Limb (tissue), 2 donors: ENCODE results near the gene TTLL8.

ENCODE experiments used
- DNase-seq, 2 donors: peaks; one replicate each; pipeline ENCODE4 v3.0.0-alpha.2; 2016; ENCODE audit errors: extremely low spot score in 2 of 2

TTLL8 gene

DNA sequence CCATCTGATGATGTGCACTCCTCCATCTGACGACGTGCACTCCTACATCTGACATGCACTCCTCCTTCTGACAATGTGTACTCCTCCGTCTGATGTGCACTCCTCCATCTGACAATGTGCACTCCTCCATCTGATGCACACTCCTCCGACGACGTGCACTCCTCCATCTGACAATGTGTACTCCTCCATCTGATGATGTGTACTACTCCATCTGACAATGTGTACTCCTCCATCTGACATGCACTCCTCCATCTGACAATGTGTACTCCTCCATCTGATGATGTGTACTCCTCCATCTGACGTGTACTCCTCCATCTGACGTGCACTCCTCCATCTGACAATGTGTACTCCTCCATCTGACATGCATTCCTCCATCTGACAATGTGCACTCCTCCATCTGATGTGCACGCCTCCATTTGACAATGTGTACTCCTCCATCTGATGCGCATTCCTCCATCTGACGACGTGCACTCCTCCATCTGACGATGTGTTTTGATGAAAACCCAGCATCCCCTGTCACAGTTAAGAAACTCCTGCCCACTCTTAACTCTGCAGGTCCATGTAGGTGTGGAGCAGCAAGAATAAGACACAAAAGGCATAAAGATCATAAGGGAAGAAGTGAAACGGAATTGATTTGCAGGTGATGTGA is 35.8 kb downstream of the TTLL8 start:
- no peak for DNase-seq

DNA sequence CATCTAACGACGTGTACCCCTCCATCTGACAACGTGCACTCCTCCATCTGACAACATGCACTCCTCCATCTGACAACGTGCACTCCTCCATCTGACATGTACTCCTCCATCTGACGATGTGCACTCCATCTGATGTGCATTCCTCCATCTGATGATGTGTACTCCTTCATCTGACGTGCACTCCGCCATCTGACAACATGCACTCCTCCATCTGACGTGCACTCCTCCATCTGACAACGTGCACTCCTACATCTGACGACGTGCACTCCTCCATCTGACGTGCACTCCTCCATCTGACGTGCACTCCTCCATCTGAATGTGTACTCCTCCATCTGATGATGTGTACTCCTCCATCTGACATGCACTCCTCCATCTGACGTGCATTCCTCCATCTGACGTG is 37.5 kb downstream of the TTLL8 start:
- DNase-seq: no peak

DNA sequence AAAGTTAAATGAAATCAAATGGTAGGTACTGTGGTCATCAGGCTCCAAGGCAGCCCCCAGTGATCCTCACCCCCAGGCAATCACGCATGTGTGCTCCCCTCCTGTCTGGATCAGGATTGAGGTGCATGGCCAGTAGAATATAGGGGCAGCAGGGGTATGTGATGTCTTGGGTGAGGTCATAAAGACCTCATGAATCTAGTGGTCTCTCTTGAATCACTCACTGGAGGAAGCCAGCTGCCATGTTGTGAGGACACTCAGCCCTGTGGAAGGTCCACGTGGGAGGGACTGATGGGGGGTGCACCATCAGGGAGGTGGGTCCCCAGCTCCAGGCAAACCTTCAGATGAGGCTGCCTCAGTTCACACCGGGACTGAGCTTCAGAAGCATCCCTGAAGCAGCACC is 38.8 kb downstream of the TTLL8 start:
- DNase-seq: no peak

DNA sequence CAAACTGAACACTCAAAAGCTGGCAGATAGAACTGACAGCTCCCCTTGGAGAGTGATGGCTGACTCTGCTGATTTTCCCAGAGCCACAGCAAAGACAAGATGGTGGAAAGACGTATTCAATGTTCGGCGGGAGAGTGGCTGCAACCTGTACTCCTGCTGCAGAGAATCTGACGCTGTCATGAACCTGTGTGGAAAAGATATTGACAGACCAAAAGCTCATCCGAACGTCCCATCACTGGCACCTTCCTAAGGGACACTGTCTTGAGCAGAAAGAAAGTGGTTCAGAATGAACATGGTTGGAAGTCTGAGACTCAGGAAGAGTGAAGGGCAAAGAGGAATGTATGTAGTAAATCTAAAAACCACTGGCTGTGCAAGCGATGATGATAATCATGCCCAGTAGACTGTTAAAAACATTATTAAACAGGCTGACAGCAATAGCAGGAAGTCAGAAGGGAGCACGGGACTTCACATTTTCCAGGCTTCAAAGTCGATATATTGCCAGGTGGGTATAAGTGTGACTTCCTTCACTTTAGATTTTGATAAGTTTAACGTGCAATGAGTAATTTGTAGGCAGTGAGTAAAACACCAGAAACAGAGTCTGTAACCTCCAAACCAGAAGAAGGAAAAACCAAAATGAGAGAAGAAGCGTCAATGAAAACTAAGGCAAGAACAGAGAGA is 39.4 kb downstream of the TTLL8 start:
- DNase-seq: no peak

DNA sequence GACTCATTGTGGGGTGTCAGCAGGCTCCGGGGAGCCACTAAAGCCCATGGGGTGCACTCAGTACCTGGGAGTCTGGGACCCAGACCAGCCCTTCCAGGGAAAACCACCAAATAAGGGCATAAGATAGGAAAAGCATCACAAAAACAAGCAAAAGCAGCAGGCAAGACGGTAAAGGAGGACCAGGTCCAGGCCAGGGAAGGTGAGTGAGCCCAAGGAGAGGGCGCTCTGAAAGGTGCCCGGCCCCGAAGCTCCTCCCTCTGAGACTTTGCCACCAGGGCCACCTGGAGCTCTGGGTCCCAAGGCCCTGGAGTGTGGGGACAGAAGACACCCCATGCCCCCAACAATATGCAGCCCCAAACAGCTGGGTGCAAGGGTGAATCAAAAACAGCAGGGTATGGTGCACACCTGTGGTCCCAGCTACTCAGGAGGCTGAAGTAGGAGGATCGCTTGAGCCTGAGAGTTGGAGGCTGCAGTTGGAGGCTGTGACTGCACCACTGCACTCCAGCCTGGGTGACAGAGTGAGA is 40.3 kb downstream of the TTLL8 start:
- no peak for DNase-seq

DNA sequence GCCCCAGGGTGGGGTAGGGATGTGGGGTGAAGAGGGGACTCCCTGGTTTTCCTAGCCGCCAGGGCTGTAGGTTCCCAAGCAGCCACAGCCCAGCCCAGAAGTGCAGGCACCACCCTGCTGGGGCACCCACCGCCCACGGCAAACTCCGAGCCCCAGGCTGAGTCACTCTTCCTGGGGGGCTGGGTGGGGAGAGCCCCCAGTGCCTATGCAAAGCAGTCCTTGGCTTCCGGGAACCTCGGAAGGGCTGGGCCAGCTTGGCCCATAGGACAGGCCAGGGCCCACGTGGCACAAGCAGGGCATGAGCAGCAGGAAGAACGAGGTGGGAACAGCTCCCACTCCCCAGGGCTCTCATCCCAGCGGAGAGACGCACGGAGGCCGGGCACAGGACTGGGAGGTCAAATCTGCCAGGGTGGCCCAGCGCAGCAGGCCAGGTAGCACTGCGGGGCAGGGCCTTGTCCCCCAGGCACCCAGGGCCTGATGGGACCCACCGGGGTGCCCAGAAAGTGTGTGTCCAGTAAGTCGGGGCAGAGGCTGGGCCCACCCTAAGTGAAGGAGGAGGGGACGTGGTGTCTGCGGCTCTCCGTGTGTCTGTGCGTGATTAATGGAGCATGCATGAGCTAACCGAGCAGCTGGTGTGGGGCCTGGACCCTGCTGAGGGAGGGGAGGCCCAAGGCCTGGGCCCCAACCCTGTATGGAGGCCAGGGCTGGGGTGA is 41.0 kb downstream of the TTLL8 start:
- DNase-seq: no peak

DNA sequence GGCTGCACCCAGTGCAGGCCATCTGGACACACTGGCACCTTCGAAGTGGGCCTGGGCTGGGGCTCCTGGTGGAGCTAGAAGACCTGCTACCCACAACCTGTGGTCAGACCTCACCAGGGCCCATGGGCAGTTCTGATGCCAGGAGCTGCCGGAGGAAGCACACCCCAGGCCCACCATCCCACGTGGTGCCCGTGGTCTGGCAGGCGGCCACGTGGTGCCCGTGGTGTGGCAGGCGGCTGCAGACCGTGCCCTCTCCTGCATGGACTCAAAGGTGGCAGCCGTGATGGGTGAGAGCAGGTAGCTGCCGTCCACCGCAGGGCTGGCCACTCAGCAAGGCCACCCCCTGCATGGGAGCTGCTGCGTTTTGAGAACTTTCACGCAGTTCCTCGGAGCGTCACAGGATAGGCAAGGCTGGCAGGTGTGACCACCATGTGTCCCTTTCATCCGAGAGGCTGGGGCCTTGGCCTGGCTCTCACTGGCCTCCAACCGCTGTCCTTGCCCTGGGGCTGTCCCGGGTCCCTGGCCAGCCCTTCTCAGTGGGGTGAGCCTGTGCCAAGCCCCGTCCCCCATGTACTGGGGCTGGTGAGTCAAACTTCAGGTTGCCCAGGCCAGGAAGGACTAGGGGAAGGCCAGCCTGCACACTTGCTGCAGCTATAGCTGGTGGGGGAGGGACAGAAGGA is 41.6 kb downstream of the TTLL8 start:
- DNase-seq: no peak

DNA sequence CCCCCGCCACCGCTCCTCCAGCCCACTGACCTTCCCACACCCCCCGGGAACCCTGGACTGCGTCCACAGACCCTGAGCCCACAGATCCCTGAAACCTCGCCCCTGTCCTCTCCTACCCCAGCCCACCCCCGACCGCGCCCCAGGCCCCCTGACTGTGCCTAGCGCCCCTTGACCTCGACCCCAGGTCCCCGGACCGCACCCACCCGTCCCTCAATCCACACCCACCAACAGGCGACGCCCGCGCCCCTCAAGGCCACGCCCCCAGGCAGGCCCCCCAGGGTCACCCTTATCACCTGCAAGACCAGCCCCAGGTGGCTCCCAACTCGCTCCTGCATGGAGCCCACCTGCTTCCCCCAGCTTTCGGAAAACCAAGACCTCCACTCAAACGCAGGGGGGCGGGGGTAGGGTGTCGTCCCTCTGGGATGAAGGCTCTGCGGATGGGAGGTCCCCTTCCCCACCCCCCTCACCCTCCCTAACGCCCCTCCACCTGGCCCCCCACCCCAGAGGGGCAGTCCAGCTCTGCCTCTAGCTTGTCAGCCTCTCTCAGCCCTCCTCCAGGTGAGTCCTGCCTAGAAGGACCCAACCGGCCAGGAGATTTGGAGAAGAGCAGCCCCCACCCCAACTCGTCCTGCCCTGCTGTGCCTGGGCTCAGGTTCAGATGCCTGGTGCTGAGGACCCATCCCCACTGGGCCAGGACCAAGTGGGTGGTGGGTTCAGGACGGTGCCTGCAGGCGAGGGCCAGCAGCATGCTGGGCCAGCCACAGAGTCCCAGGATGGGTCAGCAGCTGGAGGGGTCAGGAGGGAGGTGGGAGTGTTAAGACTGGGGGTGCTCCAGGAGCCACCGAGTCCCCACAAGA is 42.4 kb downstream of the TTLL8 start:
- peak in 1 of 2 donors; percentile 26 for DNase-seq

DNA sequence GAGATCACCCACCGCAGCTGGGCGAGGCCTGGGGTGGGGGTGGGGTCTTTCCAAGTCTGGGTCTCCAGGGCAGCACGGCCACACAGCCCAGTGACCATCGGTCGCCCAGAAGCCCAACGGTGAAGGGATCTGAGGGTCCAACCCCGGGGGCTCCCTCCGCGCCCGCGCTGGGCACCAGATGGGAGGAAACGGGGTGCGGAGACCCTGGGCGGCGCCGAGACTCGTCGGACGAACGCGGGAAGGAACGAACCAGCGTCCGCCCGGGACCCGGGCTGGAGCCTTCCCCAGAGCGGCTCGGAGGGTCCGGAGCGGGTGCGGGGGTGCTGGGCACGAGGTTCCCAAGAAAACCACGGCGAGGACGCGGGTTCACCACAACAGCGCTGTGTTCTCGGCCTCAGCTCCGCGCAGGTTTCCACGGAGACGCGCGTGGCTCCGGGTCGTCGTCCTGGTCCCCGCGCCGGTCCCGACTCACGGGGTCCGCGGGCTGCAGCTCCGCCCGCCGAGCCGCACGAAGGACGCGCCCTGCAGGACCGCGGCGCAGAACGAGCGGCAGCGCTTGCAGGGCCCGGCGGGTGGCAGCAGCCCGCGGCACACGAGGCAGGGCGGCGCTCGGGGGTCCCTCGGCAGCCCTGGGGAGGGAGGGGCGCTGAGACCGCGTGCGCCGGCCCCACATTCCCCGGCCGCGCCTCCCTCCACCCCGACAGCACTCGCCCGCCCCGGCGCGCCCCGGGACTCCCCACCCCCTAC is 43.3 kb downstream of the TTLL8 start:
- DNase-seq: peak in 1 of 2 donors; percentile 35

DNA sequence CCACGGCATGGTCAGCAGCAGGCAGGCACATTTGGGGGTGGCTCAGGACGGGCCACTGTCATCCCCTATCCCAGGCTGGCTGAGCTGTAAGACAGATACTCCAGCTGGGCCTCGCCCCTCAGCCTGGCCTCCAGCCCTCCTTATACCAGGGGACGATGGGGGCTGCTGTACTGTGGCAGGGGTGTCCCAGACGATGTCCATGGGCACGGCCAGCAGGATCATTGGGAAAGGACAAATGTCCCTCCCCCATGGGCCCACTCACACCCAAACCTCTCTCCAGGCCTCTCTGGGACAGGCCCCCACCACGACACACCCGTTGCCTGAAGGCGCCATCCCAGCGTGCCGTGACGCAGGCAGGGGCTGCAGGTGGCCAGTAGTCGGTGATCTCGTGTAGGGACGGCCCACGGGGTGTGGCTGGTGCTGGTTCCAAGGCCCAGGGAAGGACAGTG is 44.0 kb downstream of the TTLL8 start:
- DNase-seq: peak in 1 of 2 donors; percentile 24

DNA sequence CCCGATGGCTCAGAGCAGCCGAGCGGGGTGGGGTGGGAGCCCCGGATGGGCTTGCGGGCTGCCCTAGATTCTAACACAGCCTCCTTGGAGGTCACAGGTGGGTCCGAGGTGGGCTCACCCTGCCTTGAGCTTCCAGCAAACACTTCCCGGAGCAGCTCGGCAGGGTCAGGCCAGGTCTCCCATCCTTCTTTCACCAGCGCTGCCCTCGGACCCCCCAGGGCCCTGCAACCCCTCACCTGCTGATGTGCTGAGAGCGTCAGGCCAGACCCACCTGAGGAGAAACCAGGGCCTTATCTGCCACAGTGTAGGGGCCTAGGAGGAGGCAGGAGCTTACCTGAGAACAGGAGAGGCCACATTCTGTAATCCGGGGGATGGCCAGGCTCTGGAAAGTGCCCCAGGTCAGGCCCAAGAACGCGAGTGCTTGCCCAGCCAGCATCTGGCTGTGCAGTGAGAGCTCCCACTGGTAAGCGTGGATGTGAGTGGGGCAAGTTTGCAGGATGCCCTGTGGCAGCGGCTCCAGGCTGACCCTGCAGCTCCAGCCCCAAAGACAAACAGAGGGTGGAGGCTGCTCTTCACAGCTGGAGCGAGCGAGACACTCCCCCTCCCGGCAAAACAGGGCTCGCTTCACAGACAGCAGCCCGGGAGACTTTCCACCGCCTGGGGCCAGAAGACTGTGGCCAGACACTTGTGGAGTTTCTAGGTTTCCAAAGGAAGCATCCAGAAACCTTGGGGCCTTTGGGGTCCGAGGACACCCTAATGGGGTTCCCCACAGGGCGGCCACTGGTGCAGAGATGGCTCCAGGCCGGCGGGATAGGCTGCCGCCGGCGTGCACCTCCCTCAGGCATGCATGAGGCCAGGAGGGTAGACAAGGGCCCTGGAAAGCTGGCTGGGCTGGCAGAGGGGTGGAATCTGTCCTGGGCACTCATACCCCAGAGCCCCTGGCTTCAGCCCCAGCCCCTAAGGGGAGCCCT is 45.6 kb downstream of the TTLL8 start, which contains the start of gene IL17REL:
TSS of gene IL17REL (minus strand) at position 555 of the 971 bp plus-strand sequence. CDS start at position 436, 119 bp downstream.
- DNase-seq: peak in 1 of 2 donors; percentile 31

DNA sequence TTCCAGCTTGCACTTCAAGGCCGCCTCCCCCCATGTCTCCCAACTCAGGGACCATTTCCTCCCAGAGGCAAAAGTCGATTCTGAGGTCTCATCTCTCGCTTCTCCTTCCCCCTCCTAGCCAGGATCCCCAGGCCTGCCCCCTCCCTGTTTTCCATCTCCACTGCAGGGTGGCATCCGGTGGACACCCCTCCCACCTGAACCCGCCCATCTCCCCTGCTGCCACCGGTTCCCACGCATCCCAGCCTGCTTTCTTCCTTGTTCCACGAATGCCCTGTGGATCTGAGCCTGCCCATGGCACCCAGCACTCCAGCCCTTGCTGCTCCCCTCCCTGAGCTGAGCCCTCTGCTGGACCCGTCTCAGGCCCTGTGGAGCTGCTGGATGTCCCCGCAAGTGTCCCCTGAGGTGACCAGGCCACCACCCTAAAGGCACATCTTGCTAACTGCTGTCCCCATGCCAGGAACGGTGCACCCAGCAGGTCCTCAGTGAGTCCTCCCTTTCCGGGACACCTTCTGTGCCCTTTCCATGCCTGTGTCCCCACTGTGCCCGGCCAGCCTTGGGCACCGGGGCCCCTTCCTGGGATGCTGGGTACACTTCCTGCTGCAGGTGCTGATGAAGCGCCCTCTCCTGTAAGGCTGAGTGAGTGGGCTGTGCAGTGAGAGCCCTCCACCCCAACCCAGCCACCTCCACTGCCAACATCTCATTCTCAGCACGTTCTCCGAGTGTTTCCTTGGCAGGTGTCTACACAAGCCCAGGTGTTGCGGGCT is 46.5 kb downstream of the TTLL8 start:
- DNase-seq: peak in 1 of 2 donors; percentile 30

DNA sequence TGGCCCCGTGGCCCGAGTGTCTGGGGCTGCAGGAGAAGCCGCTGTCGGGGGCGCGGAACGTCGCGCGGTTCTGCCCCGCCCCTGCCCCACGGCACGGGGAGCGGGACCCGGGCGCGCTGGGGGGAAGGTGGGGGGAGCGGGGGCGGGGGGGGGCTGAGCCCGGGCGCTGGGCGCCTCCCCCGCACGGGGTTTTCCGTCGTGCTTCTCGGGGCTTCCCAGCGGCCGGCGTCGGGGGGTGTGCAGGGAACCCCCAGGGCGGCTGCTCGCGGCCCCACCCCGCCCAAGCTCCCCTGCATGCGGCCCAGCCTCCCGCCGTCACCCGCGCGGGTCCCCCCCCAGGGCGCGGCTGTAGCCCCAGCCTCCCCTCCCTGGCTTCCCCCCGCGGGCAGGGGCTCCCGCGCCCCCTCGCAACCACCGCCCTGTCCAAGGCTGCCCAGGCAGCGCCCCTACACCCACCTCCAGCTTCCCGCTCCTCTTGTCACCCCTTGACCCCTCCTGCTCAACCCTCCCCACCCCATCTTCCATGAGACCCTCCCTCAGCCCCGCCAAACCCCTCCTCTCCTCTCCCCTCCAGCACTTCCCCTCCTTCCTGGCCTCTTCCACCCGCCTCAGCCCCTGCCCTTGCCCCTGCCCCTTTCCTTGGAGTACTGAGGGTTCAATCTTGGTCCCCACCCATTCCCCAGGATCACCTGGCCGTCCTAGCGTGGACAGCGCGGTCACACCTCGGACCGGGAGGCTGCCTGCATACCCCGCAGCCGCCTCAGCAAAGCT is 47.2 kb downstream of the TTLL8 start:
- peak in 1 of 2 donors; percentile 33 for DNase-seq

DNA sequence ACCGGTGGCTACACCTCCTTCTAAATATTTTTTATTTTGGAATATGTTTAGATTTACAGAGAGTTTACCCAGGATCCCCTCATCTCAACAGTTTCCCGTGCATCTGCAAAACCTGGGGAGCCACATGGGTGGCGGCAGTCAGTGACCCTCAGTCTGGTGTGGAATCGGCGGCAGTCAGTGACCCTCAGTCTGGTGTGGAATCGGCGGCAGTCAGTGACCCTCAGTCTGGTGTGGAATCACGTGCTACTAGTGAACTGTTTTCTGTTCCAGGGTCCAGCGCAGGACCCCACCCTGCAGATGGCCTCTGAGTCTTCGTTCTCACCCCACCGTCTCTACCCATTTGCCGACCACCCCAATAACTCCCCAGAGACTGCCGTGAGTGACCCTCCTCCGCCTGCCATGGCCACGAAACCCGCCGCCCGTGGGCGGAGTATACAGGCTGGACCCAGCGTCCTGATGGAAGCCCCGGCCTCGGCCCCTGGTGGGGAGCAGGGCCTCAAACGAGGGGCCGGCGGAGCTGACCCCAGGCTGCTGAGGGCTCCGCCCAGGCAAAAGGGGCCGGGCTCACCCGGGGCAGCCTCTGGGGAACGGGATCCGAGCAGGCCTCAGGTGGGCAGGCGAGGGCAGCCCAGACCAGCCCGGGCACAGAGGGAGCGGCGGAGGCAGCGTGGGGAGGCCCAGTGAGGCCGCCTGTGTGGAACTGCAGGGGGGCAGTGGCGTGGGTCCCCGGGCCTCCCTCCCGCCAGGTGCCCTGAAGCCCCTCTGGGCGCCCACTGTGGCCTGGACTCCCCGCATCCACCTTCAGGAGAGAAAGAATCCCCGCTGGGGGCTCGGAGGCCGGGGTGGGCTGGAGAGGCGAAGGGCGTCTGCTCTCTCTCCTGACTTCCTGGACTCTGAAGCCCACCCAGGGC is 48.1 kb downstream of the TTLL8 start:
- peak in 1 of 2 donors; percentile 27 for DNase-seq

DNA sequence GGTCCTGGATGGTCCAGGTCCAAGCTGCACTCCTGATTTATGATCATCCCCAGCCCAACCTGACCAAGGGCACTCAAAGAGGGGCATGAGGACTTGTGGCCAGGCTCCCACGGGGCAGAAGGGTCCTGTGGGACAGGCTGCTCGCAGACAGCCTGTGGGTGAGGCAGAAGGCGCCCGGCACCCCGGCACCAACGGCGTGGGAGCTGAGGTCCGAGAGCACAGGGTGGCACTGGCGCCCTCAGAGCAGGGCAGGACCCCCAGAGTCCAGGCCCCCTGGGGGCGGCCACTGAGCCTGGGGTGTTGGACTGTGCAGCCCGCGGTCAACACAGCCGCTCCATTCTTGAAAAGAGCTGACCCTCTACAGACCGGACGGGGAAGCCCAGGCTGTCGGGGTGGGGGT is 48.8 kb downstream of the TTLL8 start:
- no peak for DNase-seq
